Measurements from ENCODE around the gene KRT76. TPM values are rescaled to one million over a fixed set of nuclear protein-coding genes. Genes with fewer than 3 reads are reported as not detected.
"Not testable (repeated sequence)": the region's sequence is repeated elsewhere in the genome, so short reads cannot be mapped to it uniquely, and the experiment has no call there.

KRT76 gene
- polyA plus RNA-seq, 2 donors: 0.05 TPM; not detected in 1

DNA sequence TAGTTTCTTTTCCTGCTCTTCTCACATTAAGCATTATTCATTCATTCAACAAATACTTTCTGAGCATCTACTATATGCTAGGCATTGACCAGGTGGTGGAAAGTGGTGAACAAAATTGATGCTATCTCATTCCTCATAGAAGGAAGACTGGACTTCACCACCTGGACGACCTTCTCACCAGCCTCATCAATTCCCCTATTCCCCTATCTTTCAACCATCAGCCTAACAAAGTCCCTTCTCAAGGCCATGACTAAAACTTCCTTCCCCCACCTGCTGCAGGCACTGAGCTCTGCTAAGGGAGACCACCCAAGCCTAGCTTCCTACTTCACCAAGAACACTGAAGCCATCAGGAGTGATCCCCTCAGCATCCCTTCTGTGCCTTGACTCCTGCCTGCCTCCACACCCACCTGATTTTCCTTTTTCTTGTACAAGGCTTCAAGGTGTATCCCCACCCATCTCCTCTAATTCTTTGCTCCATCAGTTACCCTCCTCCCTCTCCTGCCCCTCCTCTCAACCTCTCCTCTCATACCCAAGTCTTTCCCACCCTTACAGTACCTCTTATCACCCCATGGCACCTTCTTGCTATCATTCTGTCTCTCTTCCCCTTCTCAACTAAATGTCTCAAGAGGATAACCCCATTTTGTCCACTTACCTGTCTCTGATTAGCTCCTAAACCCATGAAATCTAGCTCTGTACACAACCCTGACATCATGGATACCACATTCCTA is 19.5 kb downstream of the KRT76 start:
- H3K27me3 ChIP-seq (ENCODE audit: control insufficient read depth in 1 of 2, insufficient read depth in 2 of 2, low read length in 2 of 2): no peaks in the 10 kb centered on the region
- no peaks in the 10 kb centered on the region for H3K36me3 ChIP-seq (ENCODE audit: control insufficient read depth in 2 of 2, insufficient read depth in 2 of 2, low read length in 1 of 2)
- 33 to 39% methylated on average over 1 of the region's 1 CpG for WGBS, 2 donors
- H3K27ac ChIP-seq (ENCODE audit: low read depth in 2 of 2, low read length in 1 of 2): no peak overlapping the region
- no peaks in the 10 kb centered on the region for H3K4me1 ChIP-seq (ENCODE audit: control insufficient read depth in 2 of 2, insufficient read depth in 2 of 2, low read length in 1 of 2)
- H3K4me3 ChIP-seq (ENCODE audit: low read depth in 1 of 2, low read length in 2 of 2): no peak overlapping the region
- peaks cover 4 to 12% of the 10 kb centered on the region in 2 donors for H3K9me3 ChIP-seq (ENCODE audit: control insufficient read depth in 2 of 2, insufficient read depth in 1 of 2, low read depth in 1 of 2, low read length in 1 of 2)

DNA sequence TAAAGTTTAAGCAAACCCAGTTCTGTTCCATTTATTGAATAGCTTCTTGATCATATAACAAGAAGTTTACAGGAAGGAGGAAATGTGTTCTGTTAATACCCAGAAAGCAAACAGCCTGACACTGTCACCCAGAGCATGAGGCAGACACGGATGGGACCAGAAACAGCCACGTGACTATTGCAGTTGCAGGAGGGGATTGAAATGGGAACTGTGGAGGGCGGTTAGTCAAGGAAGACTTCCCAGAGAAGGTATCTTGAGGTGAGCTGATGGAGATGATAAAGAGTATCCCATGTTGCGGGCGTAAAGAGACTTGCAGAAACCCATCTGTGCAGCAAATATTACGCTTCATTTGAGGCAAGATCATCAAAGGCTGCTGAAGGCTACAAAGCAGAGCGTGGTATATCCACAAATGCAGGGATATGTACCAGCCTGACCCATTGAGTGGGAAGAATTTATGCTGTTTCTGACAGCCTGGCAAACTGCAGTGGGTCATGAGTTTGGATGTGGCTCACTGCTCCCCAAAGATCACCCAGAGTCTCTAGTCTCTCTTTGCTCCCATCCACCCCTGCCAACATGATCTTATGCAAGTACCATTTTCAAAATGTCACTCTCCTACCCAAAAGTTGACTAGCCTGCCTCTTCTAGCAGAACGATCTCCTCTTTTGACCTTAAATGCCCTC is 20.7 kb downstream of the KRT76 start:
- Histone ChIP-seq H3K4me3 (ENCODE audit: low read depth in 1 of 2, low read length in 2 of 2) (no peak overlapping the region), H3K9me3 (ENCODE audit: control insufficient read depth in 2 of 2, insufficient read depth in 1 of 2, low read depth in 1 of 2, low read length in 1 of 2) (peaks cover 4 to 8% of the 10 kb centered on the region in 2 donors), H3K36me3 (ENCODE audit: control insufficient read depth in 2 of 2, insufficient read depth in 2 of 2, low read length in 1 of 2) (no peaks in the 10 kb centered on the region), H3K27ac (ENCODE audit: low read depth in 2 of 2, low read length in 1 of 2) (no peak overlapping the region), H3K27me3 (ENCODE audit: control insufficient read depth in 1 of 2, insufficient read depth in 2 of 2, low read length in 2 of 2) (no peaks in the 10 kb centered on the region), H3K4me1 (ENCODE audit: control insufficient read depth in 2 of 2, insufficient read depth in 2 of 2, low read length in 1 of 2) (no peaks in the 10 kb centered on the region)
- 76 to 77% methylated on average over 8 of the region's 8 CpGs for WGBS, 2 donors

DNA sequence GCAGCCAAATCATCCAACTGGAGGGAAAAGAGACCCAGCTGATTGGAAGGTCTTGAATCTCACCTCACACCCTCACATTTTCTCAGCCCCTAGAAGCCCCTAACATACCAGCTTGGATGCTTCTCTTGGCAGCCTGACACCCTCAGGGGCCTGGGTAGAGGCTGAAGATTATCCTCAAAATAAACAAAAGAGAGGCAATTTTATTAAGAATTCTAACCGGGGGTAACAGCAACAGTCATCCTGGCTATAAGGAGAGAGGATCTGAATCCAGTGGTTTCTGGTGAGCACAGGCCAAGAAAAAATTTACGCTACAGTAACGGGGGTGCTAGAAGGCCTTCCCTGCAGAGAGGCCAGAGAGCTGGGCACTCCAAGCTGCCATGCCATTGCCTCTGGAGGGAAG is 21.6 kb downstream of the KRT76 start:
- 75 to 76% methylated on average over 3 of the region's 3 CpGs for WGBS, 2 donors

DNA sequence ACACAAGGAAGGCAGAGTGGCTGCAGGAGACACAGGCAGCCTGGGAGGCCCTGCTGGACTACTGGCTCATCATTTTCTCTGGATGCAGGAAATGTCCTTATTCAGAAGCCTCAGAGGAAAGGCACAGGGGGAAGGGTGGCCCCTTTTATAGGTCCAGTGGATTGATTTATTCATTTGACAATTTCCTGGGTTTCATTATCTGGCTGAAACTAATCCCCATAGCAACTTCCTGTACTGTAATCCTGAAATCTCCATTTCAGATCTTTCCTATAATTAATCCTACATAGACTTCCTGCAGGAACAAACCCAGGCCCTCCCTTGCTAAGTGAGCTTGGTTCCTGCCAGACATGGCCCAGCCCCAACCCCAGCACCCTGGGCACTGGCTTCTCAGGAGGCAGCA is 23.0 kb downstream of the KRT76 start:
- no peak overlapping the region for H3K27ac ChIP-seq (ENCODE audit: low read depth in 2 of 2, low read length in 1 of 2)
- no peaks in the 10 kb centered on the region for H3K27me3 ChIP-seq (ENCODE audit: control insufficient read depth in 1 of 2, insufficient read depth in 2 of 2, low read length in 2 of 2)
- H3K36me3 ChIP-seq (ENCODE audit: control insufficient read depth in 2 of 2, insufficient read depth in 2 of 2, low read length in 1 of 2): no peaks in the 10 kb centered on the region
- H3K4me1 ChIP-seq (ENCODE audit: control insufficient read depth in 2 of 2, insufficient read depth in 2 of 2, low read length in 1 of 2): no peaks in the 10 kb centered on the region
- H3K4me3 ChIP-seq (ENCODE audit: low read depth in 1 of 2, low read length in 2 of 2): no peak overlapping the region
- no peaks in the 10 kb centered on the region for H3K9me3 ChIP-seq (ENCODE audit: control insufficient read depth in 2 of 2, insufficient read depth in 1 of 2, low read depth in 1 of 2, low read length in 1 of 2)

More for the DNA sequence above, 21.6 kb downstream of the KRT76 start:
- Histone ChIP-seq H3K4me3 (ENCODE audit: low read depth in 1 of 2, low read length in 2 of 2) (no peak overlapping the region), H3K4me1 (ENCODE audit: control insufficient read depth in 2 of 2, insufficient read depth in 2 of 2, low read length in 1 of 2) (no peaks in the 10 kb centered on the region), H3K27me3 (ENCODE audit: control insufficient read depth in 1 of 2, insufficient read depth in 2 of 2, low read length in 2 of 2) (no peaks in the 10 kb centered on the region), H3K9me3 (ENCODE audit: control insufficient read depth in 2 of 2, insufficient read depth in 1 of 2, low read depth in 1 of 2, low read length in 1 of 2) (peaks cover 2 to 7% of the 10 kb centered on the region in 2 donors), H3K27ac (ENCODE audit: low read depth in 2 of 2, low read length in 1 of 2) (no peak overlapping the region), H3K36me3 (ENCODE audit: control insufficient read depth in 2 of 2, insufficient read depth in 2 of 2, low read length in 1 of 2) (no peaks in the 10 kb centered on the region)

DNA sequence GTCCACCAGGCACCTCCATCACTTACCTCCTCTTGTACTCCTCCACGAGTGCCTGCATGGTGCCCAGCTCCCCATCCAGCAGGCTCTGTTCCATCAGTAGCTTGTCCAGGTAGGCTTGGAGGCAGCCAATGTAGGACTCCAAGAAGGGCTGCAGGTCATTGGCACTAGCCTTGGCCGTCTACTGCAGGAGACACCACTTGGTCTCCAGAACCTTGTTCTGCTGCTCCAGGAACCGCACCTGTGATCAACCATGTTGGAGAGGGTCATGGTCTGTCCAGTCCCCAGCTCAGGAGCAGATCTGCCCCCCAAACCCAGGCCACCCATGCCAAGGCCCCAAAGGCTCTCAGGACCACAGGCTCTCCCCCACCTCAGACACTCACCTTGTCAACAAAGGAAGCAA is 23.9 kb downstream of the KRT76 start:
- Histone ChIP-seq H3K27me3 (ENCODE audit: control insufficient read depth in 1 of 2, insufficient read depth in 2 of 2, low read length in 2 of 2) (no peaks in the 10 kb centered on the region), H3K27ac (ENCODE audit: low read depth in 2 of 2, low read length in 1 of 2) (no peak overlapping the region), H3K9me3 (ENCODE audit: control insufficient read depth in 2 of 2, insufficient read depth in 1 of 2, low read depth in 1 of 2, low read length in 1 of 2) (no peaks in the 10 kb centered on the region), H3K36me3 (ENCODE audit: control insufficient read depth in 2 of 2, insufficient read depth in 2 of 2, low read length in 1 of 2) (no peaks in the 10 kb centered on the region), H3K4me1 (ENCODE audit: control insufficient read depth in 2 of 2, insufficient read depth in 2 of 2, low read length in 1 of 2) (no peaks in the 10 kb centered on the region), H3K4me3 (ENCODE audit: low read depth in 1 of 2, low read length in 2 of 2) (no peak overlapping the region)
- 79 to 81% methylated on average over 3 of the region's 3 CpGs for WGBS, 2 donors

DNA sequence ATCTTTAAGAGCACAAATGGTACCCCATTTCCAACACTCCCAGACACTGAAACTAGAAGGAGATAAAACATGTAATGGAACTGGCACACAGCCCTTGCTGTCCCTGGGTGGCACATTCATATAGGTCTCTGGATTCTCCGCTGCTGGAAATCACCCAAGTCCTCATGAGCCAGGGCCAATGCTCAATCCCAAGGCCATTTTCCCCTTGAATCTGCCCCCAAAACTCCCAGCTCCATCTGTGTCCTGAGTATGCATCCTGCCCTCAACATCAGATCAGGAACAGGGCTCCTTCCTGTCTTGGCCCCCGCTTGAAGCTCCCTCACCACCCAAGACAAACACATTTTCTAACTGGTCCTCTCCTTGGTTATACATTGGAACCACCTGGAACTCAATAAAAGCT is 24.6 kb downstream of the KRT76 start:
- WGBS, 2 donors: 81 to 84% methylated on average over 2 of the region's 2 CpGs
- Histone ChIP-seq H3K9me3 (ENCODE audit: control insufficient read depth in 2 of 2, insufficient read depth in 1 of 2, low read depth in 1 of 2, low read length in 1 of 2) (peaks cover 0 to 2% of the 10 kb centered on the region in 2 donors), H3K4me3 (ENCODE audit: low read depth in 1 of 2, low read length in 2 of 2) (no peak overlapping the region), H3K36me3 (ENCODE audit: control insufficient read depth in 2 of 2, insufficient read depth in 2 of 2, low read length in 1 of 2) (no peaks in the 10 kb centered on the region), H3K27ac (ENCODE audit: low read depth in 2 of 2, low read length in 1 of 2) (no peak overlapping the region), H3K4me1 (ENCODE audit: control insufficient read depth in 2 of 2, insufficient read depth in 2 of 2, low read length in 1 of 2) (no peaks in the 10 kb centered on the region), H3K27me3 (ENCODE audit: control insufficient read depth in 1 of 2, insufficient read depth in 2 of 2, low read length in 2 of 2) (no peaks in the 10 kb centered on the region)

DNA sequence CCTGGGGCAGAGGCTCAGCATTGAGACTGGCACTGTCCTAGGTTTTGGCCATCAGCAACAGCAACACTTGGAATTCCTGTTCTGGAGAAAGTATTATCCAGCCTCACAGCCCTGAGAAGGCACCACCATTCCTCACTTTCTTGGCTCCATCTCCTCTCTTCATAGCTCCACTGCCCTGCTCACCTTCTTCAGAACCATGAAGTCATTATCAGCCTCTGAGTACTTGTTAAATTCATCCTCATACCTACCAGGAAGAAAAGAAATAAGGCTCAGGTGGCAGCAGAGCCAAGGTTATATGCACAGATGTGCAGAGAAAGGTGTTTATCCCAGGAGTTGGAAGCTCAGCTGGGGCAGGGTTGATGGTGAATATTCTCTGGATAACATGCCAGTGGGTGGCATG is 25.4 kb downstream of the KRT76 start:
- Histone ChIP-seq H3K27me3 (ENCODE audit: control insufficient read depth in 1 of 2, insufficient read depth in 2 of 2, low read length in 2 of 2) (no peaks in the 10 kb centered on the region), H3K27ac (ENCODE audit: low read depth in 2 of 2, low read length in 1 of 2) (no peak overlapping the region), H3K9me3 (ENCODE audit: control insufficient read depth in 2 of 2, insufficient read depth in 1 of 2, low read depth in 1 of 2, low read length in 1 of 2) (peaks cover 0 to 2% of the 10 kb centered on the region in 2 donors), H3K4me3 (ENCODE audit: low read depth in 1 of 2, low read length in 2 of 2) (no peak overlapping the region), H3K4me1 (ENCODE audit: control insufficient read depth in 2 of 2, insufficient read depth in 2 of 2, low read length in 1 of 2) (no peaks in the 10 kb centered on the region), H3K36me3 (ENCODE audit: control insufficient read depth in 2 of 2, insufficient read depth in 2 of 2, low read length in 1 of 2) (no peaks in the 10 kb centered on the region)

DNA sequence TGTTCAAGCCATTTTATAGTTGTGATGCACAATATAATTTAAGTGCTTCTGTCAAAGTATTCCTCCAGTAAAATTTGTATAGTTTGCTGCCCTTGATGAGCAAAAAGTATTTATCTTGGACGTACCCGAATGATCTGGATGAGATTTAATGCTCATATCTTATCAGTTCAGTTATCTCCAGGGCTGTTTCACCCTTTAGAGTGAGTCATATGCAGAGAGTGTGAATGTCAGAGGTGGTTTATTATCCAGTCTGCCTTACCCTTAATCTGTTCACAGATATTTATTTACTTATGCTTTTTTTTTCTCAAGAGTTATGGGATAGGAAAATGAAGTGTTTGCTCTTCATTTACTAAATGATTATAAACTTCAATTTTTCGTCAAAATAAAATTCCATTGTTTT is 26.6 kb downstream of the KRT76 start:
- H3K9me3 ChIP-seq (ENCODE audit: control insufficient read depth in 2 of 2, insufficient read depth in 1 of 2, low read depth in 1 of 2, low read length in 1 of 2); H3K27ac ChIP-seq (ENCODE audit: low read depth in 2 of 2, low read length in 1 of 2): not testable (repeated sequence)
- WGBS, 2 donors: 58 to 63% methylated on average over 3 of the region's 3 CpGs

DNA sequence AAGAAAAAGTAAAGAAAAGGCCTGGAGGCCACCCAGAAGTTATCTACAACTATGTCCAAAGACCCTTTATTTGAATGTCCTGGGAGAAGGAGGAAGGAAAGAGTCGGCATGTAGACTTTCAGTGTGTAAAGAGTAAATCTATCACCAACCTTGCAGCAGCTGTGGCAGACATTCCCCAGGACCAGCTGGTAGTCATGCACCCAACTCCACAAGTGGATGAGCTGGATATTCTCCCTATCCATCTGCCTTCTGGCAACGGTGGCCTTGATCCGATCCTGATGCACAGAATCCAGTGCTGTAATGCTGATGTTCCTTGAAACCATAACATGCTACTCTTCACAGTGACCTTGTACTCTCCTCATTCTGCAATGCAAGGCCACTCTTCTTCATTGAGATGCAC is 27.3 kb downstream of the KRT76 start:
- H3K9me3 ChIP-seq (ENCODE audit: control insufficient read depth in 2 of 2, insufficient read depth in 1 of 2, low read depth in 1 of 2, low read length in 1 of 2): peaks cover 0 to 2% of the 10 kb centered on the region in 2 donors
- H3K27ac ChIP-seq (ENCODE audit: low read depth in 2 of 2, low read length in 1 of 2): no peak overlapping the region
- 75 to 82% methylated on average over 3 of the region's 3 CpGs for WGBS, 2 donors
- no peak overlapping the region for H3K4me3 ChIP-seq (ENCODE audit: low read depth in 1 of 2, low read length in 2 of 2)
- no peaks in the 10 kb centered on the region for H3K4me1 ChIP-seq (ENCODE audit: control insufficient read depth in 2 of 2, insufficient read depth in 2 of 2, low read length in 1 of 2)
- peaks cover 0 to 6% of the 10 kb centered on the region in 2 donors for H3K27me3 ChIP-seq (ENCODE audit: control insufficient read depth in 1 of 2, insufficient read depth in 2 of 2, low read length in 2 of 2)
- no peaks in the 10 kb centered on the region for H3K36me3 ChIP-seq (ENCODE audit: control insufficient read depth in 2 of 2, insufficient read depth in 2 of 2, low read length in 1 of 2)

More for the DNA sequence above, 26.6 kb downstream of the KRT76 start:
- not testable (repeated sequence) for H3K27me3 ChIP-seq (ENCODE audit: control insufficient read depth in 1 of 2, insufficient read depth in 2 of 2, low read length in 2 of 2); H3K36me3 ChIP-seq (ENCODE audit: control insufficient read depth in 2 of 2, insufficient read depth in 2 of 2, low read length in 1 of 2); H3K4me3 ChIP-seq (ENCODE audit: low read depth in 1 of 2, low read length in 2 of 2); H3K4me1 ChIP-seq (ENCODE audit: control insufficient read depth in 2 of 2, insufficient read depth in 2 of 2, low read length in 1 of 2)

DNA sequence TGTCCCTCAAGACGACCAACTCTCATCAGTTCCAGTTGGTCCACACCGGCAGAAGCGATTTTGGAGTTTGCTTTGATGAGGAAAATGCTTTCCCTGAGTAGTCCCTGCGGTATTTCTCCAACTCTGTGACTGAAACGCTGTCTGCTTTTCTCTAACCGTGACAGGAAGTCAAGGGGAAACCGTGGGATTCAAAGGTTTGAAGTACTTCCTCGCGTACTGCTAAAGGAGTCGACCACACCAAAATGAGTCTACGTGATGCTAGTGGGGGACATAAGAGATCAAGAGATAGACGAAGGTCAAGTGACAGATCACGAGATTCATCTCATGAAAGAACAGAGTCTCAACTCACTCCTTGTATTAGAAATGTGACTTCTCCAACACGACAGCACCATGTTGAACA is 28.6 kb downstream of the KRT76 start:
- Histone ChIP-seq H3K36me3 (ENCODE audit: control insufficient read depth in 2 of 2, insufficient read depth in 2 of 2, low read length in 1 of 2) (no peaks in the 10 kb centered on the region), H3K9me3 (ENCODE audit: control insufficient read depth in 2 of 2, insufficient read depth in 1 of 2, low read depth in 1 of 2, low read length in 1 of 2) (peaks cover 0 to 4% of the 10 kb centered on the region in 2 donors), H3K4me3 (ENCODE audit: low read depth in 1 of 2, low read length in 2 of 2) (no peak overlapping the region), H3K27ac (ENCODE audit: low read depth in 2 of 2, low read length in 1 of 2) (no peak overlapping the region), H3K27me3 (ENCODE audit: control insufficient read depth in 1 of 2, insufficient read depth in 2 of 2, low read length in 2 of 2) (peaks cover 0 to 6% of the 10 kb centered on the region in 2 donors), H3K4me1 (ENCODE audit: control insufficient read depth in 2 of 2, insufficient read depth in 2 of 2, low read length in 1 of 2) (no peaks in the 10 kb centered on the region)
- 64 to 68% methylated on average over 14 of the region's 14 CpGs for WGBS, 2 donors

Measured in esophagus (tissue), 2 donors.